HG02970 (cell line): ENCODE data around the gene KRT26.
"Not testable (repeated sequence)": the region's sequence is repeated elsewhere in the genome, so short reads cannot be mapped to it uniquely, and the experiment has no call there.

Source experiments
- ATAC-seq: cut with Tn5 transposase; IDR thresholded peaks from one replicate; pipeline ENCODE4 v1.9.1; 2021; ENCODE audit warnings: mild to moderate bottlenecking, moderate library complexity, moderate number of reproducible peaks; ENCODE audit not compliant: unreplicated experiment, low FRiP score

Gene KRT26, protein sequence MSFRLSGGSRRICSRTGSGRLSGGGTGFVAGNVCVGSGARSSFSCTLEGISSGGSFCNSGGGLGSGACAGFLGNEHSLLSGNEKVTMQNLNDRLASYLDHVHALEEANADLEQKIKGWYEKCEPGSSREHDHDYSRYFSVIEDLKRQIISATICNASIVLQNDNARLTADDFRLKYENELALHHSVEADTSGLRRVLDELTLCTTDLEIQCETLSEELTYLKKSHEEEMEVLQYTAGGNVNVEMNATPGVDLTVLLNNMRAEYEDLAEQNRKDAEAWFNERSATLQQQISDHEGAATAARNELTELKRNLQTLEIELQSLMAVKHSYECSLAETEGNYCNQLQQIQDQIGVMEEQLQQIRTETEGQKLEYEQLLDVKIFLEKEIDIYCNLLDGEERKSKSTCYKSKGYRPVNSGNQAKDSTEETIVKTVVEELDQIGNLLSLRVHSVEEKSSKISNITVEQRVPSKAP

DNA sequence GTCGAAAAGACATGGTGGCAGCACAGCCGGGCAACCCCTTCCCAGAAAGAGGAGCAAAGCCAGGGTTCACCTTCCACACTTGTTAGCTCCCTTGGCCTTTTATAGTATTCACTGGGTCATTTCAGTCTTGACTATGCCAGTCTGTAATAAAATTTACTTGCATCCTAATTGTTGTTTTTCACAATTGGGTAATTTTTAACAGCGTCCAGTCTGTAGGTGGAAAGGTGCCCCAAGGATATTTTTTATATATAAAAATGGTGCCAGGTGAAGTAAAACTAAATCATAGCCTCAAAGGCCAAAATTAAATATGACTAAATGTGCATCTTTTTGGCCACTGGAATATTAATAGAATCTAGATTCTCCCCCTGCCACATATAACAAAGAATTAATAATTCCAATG is at the start of gene KRT26:
Gene KRT26, minus strand, starts transcription at position 101 of the 400 bp plus-strand sequence. Its CDS starts 88 bp downstream, at position 13.
- ATAC-seq, result no peak

- no peak for ATAC-seq
These were observed 49.5 kb upstream of the KRT26 start for GRCh38 chr17:40821536-40821935.

DNA sequence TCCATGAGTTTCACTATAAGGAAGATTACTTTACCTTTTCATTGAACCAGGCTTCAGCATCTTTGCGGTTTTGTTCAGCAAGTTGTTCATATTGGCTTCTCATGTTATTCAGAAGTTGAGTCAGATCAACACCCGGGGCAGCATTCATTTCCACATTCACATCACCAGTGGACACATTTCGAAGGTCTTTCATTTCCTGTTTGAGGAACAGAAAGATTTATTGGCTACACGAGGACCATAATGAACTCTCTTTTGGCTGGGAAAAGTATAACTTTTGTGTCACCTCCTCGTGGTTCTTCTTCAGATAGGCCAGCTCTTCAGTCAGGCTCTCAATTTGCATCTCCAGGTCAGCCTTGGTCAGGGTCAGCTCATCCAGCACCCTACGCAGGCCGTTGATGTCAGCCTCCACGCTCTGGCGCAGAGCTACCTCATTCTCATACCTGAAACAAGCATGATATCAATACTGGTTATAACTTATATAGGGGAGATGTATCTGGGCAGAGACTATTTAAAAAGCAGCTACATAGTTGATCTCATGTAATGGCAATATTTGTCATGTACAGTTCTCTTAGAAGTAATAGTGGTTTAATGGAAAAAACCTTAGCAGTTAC is 48.3 kb upstream of the KRT26 start:
- ATAC-seq, result no peak

- ATAC-seq, result no peak
These were observed 47.6 kb upstream of the KRT26 start for GRCh38 chr17:40819528-40820125.

DNA sequence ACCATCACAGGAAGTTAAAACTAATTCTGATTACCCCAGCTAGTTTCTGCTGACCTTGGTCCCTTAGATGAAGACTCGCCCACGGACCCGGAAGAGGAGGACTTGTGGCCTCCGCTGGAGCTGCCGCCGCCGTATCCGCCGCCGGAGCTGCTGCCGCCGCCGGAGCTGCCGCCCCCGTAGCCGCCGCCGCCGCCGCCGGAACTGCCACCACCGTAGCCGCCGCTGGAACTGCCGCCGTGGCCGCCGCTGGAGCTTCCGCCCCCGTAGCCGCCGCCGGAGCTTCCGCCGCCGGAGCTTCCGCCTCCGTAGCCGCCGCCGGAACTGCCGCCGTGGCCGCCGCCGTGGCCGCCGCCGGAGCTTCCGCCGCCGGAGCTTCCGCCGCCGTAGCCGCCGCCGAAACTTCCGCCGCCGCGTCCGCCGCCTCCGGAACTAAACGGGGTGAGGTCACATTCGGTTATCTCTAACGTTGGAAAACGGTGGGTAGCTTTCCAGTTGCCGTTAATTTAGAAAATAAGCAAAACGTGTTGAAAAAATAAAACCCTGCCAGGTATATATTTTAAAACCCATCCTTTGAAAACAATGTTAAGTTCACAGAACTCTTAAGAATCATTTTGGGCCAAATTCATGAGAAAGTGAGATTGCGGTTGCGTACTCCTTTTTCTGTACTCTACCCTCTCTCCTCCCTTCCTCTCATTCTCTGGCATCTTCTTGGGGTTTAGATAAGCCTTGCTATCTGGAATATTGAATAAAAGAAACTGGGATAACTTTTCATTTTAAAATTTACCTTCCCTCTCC is 46.9 kb upstream of the KRT26 start:
- peak; percentile 67 for ATAC-seq

DNA sequence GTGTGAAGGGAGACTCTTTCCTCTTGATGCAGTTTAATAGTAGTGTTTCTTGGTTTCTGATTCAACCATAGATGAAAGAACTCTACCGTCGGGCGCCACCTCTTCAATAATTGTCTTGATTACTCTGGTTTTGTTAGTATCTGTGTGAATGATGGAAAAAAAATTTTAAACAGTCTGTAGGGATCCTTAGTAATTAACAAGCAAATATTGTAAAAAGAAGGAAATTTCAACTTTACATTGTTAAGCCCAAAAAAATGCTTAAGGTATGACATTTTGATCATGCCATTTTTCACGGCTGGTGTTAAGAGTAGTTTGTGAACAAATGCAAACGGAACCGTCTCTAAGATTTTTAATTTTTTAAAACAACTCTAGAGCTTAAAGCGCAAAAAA is 46.3 kb upstream of the KRT26 start:
- peak; percentile 16 for ATAC-seq

DNA sequence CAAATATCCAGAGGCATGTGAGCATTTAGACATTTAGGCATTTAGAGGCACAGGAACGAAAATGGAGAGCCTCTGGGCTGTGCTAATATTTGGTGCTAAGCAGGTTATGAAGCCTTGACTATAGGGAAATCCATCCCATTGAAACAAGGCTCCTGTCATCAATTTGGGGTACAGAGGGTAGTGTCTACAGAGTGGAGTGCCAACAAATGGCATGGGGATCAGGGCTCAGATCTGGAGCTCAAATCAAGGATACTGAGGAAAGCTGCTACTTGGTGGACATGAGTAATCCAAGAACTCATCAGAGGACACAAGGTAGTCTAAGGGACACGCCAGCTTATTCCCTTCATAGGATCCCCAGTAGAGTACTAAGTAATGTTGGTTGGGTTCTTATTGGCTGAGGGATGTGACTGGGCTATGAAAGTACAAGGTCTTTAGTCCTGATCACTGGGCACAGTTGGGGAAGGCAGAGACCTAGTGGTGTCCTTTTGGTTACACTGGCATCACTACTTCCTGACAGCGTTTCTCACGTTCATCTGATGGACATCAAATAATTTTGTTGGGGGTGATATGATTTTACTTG is 45.2 kb upstream of the KRT26 start:
- no peak for ATAC-seq

DNA sequence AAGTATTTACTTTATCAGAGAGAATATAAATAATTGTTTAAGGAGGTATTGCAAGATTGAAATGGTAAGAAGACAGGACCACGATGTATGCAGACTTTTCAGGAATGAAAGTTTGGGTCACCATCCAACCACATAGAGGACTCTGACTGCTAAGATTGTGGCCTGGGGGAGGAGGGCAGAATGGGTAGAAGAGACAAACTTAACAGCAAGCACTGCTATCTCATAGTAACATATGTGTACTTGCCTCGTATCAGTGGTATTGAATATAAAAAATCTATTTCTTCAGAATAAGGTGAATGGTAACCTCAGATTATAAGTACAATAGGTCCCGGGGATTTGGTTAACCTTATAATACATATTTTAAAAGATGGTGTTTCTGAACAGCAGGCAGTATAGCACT is 44.6 kb upstream of the KRT26 start:
- no peak for ATAC-seq

DNA sequence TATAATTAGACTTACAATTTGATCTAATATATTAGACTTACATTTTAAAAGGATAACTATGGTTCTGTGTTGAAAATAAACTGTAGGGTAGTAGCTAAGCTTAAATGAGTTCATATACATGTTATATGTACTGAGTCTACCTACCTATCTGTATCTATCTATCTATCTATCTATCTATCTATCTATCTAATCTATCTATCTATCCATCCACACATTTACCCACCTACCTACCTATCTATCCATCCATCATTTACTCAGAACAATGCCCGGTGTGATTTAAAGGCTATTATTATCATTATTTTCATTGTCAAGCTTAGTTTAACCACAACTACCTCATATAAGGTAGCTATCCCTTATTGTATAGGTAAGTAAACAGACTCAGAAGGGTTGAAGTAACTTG is 43.4 kb upstream of the KRT26 start:
- ATAC-seq, result no peak

- not testable (repeated sequence) for ATAC-seq
These were observed 42.7 kb upstream of the KRT26 start for GRCh38 chr17:40814657-40815056.

GRCh38 chr17:40813804-40814203 is 41.8 kb upstream of the KRT26 start:
- no peak for ATAC-seq

GRCh38 chr17:40812639-40813038 is 40.6 kb upstream of the KRT26 start:
- ATAC-seq, result no peak

DNA sequence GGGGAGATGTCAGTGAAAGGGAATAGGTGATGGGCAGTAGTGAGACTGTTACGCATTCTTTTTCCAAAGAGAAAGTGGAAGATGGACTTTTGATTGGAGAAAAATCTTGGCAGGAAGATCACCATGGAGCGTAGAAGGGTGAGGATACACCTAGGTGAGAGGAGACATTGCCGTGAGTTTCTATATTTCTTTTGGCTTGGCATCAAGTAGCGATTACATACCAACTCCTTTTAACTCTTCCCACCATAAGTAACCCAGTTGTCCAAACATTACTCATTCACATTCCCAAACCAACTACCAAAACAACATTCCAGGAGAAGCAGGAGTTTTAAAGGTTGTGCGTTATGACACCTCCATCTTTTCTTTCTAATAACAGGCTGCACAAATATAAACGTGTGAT is 38.5 kb upstream of the KRT26 start:
- ATAC-seq, result no peak

DNA sequence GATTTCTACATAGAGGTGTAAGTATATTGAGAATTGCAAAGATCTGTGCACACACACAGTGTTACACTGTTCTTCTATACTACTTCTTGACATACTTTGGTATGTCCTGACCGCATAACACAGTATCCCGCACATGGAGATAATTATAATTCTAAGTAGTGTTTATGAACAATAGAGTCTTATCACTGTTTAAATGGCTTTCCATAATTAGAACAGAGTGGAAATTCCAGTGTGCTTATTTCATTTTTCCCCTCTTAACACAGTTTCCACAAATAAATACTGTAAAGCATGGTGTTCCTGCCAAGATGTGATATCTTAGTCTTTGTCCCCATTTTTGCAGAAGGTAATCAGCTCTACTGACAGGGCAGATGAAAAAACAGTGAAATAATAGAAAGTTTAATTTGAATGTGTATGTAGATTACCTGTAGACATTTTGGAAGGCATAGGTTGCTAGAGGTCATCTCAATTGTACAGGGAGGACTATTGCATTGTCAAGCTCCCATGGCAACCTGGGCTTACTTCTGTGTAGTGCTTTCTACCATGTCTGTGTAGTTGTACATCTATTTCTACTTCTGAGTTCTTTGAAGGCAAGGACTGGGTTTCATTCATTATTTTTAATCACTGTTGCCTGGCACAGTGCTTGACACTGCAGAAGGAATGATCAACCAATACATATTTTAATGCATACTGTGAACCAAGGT is 37.9 kb upstream of the KRT26 start:
- ATAC-seq, result no peak

DNA sequence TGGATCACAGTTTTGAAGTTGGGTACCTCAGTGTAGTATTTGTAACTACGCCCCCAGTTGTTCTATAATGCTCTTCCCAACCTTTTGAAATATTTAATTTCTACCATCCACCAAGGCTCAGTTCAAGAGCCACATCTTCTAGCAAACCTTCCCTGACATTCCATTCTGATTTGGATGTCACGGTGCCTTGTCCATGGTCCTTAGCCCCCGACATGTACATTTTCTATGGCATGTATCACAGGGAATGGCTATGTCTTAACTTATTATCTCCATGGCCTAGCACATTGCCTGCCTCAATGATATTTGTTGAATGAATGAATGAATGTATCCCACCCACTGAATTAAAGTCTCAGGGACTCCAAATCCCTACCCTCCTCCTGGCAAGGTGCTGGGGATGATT is 34.1 kb upstream of the KRT26 start:
- ATAC-seq, result no peak

- no peak for ATAC-seq
These were observed 31.6 kb upstream of the KRT26 start for GRCh38 chr17:40803617-40804082.

DNA sequence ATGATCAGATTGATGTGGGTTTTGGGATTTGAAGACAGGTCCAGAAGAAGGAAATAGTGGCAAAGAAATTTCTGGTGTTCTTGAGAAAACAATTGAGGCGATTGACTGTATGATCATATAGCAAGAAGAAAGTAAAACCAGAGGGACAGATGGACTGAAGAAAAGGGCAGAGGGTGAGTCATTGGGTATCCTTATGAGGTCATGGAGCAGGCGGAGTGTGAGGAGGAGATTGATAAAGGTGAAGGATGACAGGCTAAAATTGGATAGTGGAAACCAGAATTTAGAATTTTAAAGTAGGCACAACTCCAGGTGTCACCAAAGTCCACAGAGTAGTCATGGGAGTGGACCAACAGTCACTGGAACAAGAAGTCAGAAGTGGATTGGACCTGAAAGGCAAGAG is 29.2 kb upstream of the KRT26 start:
- ATAC-seq, result no peak

- no peak for ATAC-seq
These were observed 28.4 kb upstream of the KRT26 start for GRCh38 chr17:40800381-40800780.

DNA sequence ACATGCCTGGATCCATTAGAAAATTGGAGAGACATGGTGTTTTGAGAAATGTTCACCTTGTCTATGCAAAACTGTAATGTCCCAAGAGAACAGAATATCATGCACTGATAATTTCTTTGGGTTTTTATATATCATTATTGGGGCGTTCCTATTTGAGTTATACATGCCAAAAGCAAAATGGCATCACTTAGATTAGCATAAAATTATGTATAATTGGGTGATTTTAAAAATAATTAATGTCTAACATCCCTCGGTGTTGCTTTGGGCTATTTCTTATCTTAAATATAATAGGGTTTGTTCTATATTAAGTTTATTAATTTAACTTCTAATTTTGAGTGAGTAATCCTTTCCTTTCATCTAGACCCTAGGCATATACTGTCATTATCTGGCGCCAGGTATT is 27.9 kb upstream of the KRT26 start, which contains the start of gene KRT28:
Gene KRT28, minus strand, starts transcription at position 101 of the 400 bp plus-strand sequence. Its CDS starts 66 bp downstream, at position 35.
- no peak for ATAC-seq

- ATAC-seq, result no peak
These were observed 24.8 kb upstream of the KRT26 start for GRCh38 chr17:40796846-40797245.
